Adrenal gland (tissue), 12 donors: ENCODE measurements around the gene PLAAT2. TPM values are rescaled to one million over a fixed set of nuclear protein-coding genes. Genes with fewer than 3 reads are reported as not detected.
"Not testable (repeated sequence)": the region's sequence is repeated elsewhere in the genome, so short reads cannot be mapped to it uniquely, and the experiment has no call there.

Experiments used
- DNase-seq, 7 donors: peaks; one replicate each; pipeline ENCODE4 v3.0.0-alpha.2; 2019 to 2020
- H3K27ac ChIP-seq, 5 donors: fragments of 200-600 bp; sonication (generic) in 4 of 5; 1 replicate in 3 of 5; 2 replicates in 2 of 5; pipeline versions ENCODE4 v1.5.1 to v1.8.0; 2016 to 2020; ENCODE audit warnings: mild to moderate bottlenecking in 1 of 5
- H3K27me3 ChIP-seq: fragments of 200-600 bp; 2 replicates; pipeline ENCODE4 v1.8.0; 2021
- H3K36me3 ChIP-seq, 2 donors: fragments of 200-600 bp; replicated peaks in 1 of 2; 1 replicate in 1 of 2; 2 replicates in 1 of 2; pipeline versions ENCODE4 v1.5.1 to v1.8.0; 2018 to 2022
- H3K4me1 ChIP-seq, 2 donors: fragments of 200-600 bp; replicated peaks in 1 of 2; 1 replicate in 1 of 2; 2 replicates in 1 of 2; pipeline versions ENCODE4 v1.5.1 to v1.8.0; 2018 to 2021
- H3K4me3 ChIP-seq, 4 donors: fragments of 200-600 bp; sonication (generic) in 3 of 4; one replicate each; pipeline ENCODE4 v1.5.1; 2016 to 2018
- H3K9me3 ChIP-seq, 3 donors: fragments of 200-600 bp; sonication (generic) in 1 of 3; replicated peaks in 1 of 3; 1 replicate in 2 of 3; 2 replicates in 1 of 3; pipeline versions ENCODE4 v1.5.1 to v1.8.0; 2016 to 2021
- CTCF ChIP-seq, 6 experiments: fragments of 450-650 bp in 4 of 6; fragments of 200-600 bp in 2 of 6; sonication (generic) in 1 of 6; IDR thresholded peaks; 1 replicate in 5 of 6; 2 replicates in 1 of 6; pipeline versions ENCODE4 v1.5.1 to v1.8.0; 2016 to 2021; ENCODE audit warnings: antibody characterized with exemption in 6 of 6, mild to moderate bottlenecking in 2 of 6, moderate library complexity in 1 of 6
- POLR2A ChIP-seq, 2 donors: fragments of 450-650 bp; IDR thresholded peaks; one replicate each; pipeline ENCODE4 v1.6.1; 2017; ENCODE audit warnings: antibody characterized with exemption in 2 of 2, mild to moderate bottlenecking in 2 of 2, moderate library complexity in 1 of 2
- WGBS, 4 donors: extraction: QIAGEN DNeasy Blood & Tissue Kit in 2 of 4; methylation state at CpG; one replicate each; pipeline versions ENCODE4 v1.1.5 to v1.1.7; 2013 to 2017; 5-methylcytosine and 5-hydroxymethylcytosine counted together
- intact Hi-C, 2 donors: fragments of 100-400 bp; cut with DNase I; formaldehyde crosslinking; loops; one replicate each; pipeline versions ENCODE4 v1.14.1 to v1.15.0; 2022 to 2023
- polyA plus RNA-seq, 3 donors: library from polyadenylated mRNA; stranded (reverse); fragments of 200-250 nt in 2 of 3; fragments of 350-450 nt in 1 of 3; fragmentation: Illumina TruSeq in 1 of 3; extraction: RNeasy Lipid Tissue Mini Kit (QIAGEN cat#74804) in 1 of 3; gene quantifications; one replicate each; pipeline ENCODE4 v1.2.3, GENCODE V29; 2013 to 2014
- total RNA-seq, 9 donors: library from RNA; depleted of rRNA in 4 of 9; stranded (reverse); fragments of >200 nt in 4 of 9; fragments of 120-200 nt in 1 of 9; fragmentation: NEBNext Ultra II Directional in 1 of 9; extraction: Animal tissue kit (Norgen Biotek cat#: 25700) in 1 of 9; gene quantifications; one replicate each; pipeline versions ENCODE4 v1.1.0 to v1.2.4, GENCODE V29; 2013 to 2023
- donor health status: healthy with polysubstance abuse.
- donor health status: Bipolar disorder and iron deficiency.
- donor health status: DM: yes; HTN: yes; CAD: no.
- donor health status: DM: no; HTN: no; CAD: no.
- donor health status: DM: no; HTN: no; CAD: no.
- donor health status: DM: yes; HTN: yes; CAD: no.

Gene PLAAT2
- total and polyA plus RNA-seq, 12 donors: 0.17 to 0.30 TPM; not detected in 10

GRCh38 chr11:63553759-63554158, 9.4 kb downstream of the PLAAT2 start:
- Histone ChIP-seq H3K4me3 (no peak overlapping the region), H3K9me3 (no peaks in the 10 kb centered on the region), H3K4me1 (no peaks in the 10 kb centered on the region), H3K36me3 (no peaks in the 10 kb centered on the region), H3K27me3 (no peaks in the 10 kb centered on the region), H3K27ac (no peak overlapping the region)
- 68 to 71% (median 69%) methylated on average over 7 to 8 of the region's 8 CpGs for WGBS, 4 donors
- TF ChIP-seq CTCF (IDR thresholded peaks at IDR 0.05): no peak
- peak in 1 of 7 donors; percentile 44 for DNase-seq
- intact Hi-C loops: no loop called here

GRCh38 chr11:63552921-63553320, 10.3 kb downstream of the PLAAT2 start:
- H3K4me3 ChIP-seq: no peak overlapping the region
- TF ChIP-seq POLR2A (IDR thresholded peaks at IDR 0.05) (no peak), CTCF (IDR thresholded peaks at IDR 0.05) (no peak)
- no peak overlapping the region for H3K27ac ChIP-seq
- H3K27me3 ChIP-seq: no peaks in the 10 kb centered on the region
- H3K36me3 ChIP-seq: no peaks in the 10 kb centered on the region
- intact Hi-C loops: no loop called here
- peak in 1 of 7 donors; percentile 34 for DNase-seq
- 84 to 91% (median 86%) methylated on average over 7 of the region's 7 CpGs for WGBS, 4 donors
- H3K4me1 ChIP-seq: no peaks in the 10 kb centered on the region
- H3K9me3 ChIP-seq: no peaks in the 10 kb centered on the region

GRCh38 chr11:63551889-63552266, 11.3 kb downstream of the PLAAT2 start:
- TF ChIP-seq CTCF (IDR thresholded peaks at IDR 0.05) (no peak), POLR2A (IDR thresholded peaks at IDR 0.05) (no peak)

GRCh38 chr11:63551091-63551888, 11.9 kb downstream of the PLAAT2 start:
- Histone ChIP-seq H3K9me3 (no peaks in the 10 kb centered on the region), H3K4me3 (no peak overlapping the region), H3K36me3 (no peaks in the 10 kb centered on the region), H3K4me1 (no peaks in the 10 kb centered on the region), H3K27ac (no peak overlapping the region), H3K27me3 (no peaks in the 10 kb centered on the region)
- DNase-seq: peak in 1 of 7 donors; percentile 14
- intact Hi-C loops: no loop called here
- TF ChIP-seq POLR2A (IDR thresholded peaks at IDR 0.05): no peak
- TF ChIP-seq CTCF (IDR thresholded peaks at IDR 0.05): no peak
- WGBS, 4 donors: 74 to 87% (median 79%) methylated on average over 24 to 27 of the region's 27 CpGs

More at GRCh38 chr11:63551889-63552266, 11.3 kb downstream of the PLAAT2 start:
- DNase-seq: peak in 1 of 7 donors; percentile 46
- H3K27ac ChIP-seq: no peak overlapping the region
- no peaks in the 10 kb centered on the region for H3K4me1 ChIP-seq
- WGBS, 4 donors: 82 to 98% (median 86%) methylated on average over 4 to 6 of the region's 6 CpGs
- intact Hi-C loops: no loop called here
- H3K27me3 ChIP-seq: no peaks in the 10 kb centered on the region
- no peaks in the 10 kb centered on the region for H3K36me3 ChIP-seq
- H3K9me3 ChIP-seq: no peaks in the 10 kb centered on the region
- no peak overlapping the region for H3K4me3 ChIP-seq

- peak in 1 of 7 donors; percentile 24 for DNase-seq
- H3K27ac ChIP-seq, H3K4me3 ChIP-seq, intact Hi-C loops, H3K27me3 ChIP-seq, H3K9me3 ChIP-seq, H3K36me3 ChIP-seq, H3K4me1 ChIP-seq: not testable (repeated sequence)
- 87 to 95% (median 90%) methylated on average over 6 to 31 of the region's 31 CpGs for whole genome bisulfite sequencing, 4 donors
Measured at GRCh38 chr11:63550156-63550700, 13.0 kb downstream of the PLAAT2 start.
